ENCODE measurements around the gene KSR2. TPM values are rescaled to one million over a fixed set of nuclear protein-coding genes. Genes with fewer than 3 reads are reported as not detected.

KSR2 gene
- total and polyA plus RNA-seq, 7 donors: under 0.01 to 1.1 (median 0.41) TPM

- no peak for TF ChIP-seq POLR2AphosphoS5 (IDR thresholded peaks at IDR 0.05)
- no peak for TF ChIP-seq POLR2A (IDR thresholded peaks at IDR 0.05)
- TF ChIP-seq CTCF (IDR thresholded peaks at IDR 0.05): no peak
- TF ChIP-seq EP300 (IDR thresholded peaks at IDR 0.05): no peak
- Histone ChIP-seq H3K4me1 (no peaks in the 10 kb centered on the region), H3K27ac (no peak overlapping the region), H3K9me3 (no peaks in the 10 kb centered on the region), H3K36me3 (no peaks in the 10 kb centered on the region), H3K27me3 (no peaks in the 10 kb centered on the region), H3K4me3 (no peak overlapping the region)
- intact Hi-C loops (cut with DNase I): no loop called here
- 79 to 82% methylated on average over 5 of the region's 5 CpGs for WGBS, 2 donors
- no peak for DNase-seq
Measured at GRCh38 chr12:117486840-117487659, 481.7 kb downstream of the KSR2 start.

GRCh38 chr12:117485984-117486839, 482.6 kb downstream of the KSR2 start:
- Histone ChIP-seq H3K4me3 (no peak overlapping the region), H3K9me3 (no peaks in the 10 kb centered on the region), H3K4me1 (no peaks in the 10 kb centered on the region), H3K27ac (no peak overlapping the region), H3K27me3 (no peaks in the 10 kb centered on the region), H3K36me3 (no peaks in the 10 kb centered on the region)
- intact Hi-C loops (cut with DNase I): no loop called here
- no peak for DNase-seq
- TF ChIP-seq POLR2A (IDR thresholded peaks at IDR 0.05) (no peak), CTCF (IDR thresholded peaks at IDR 0.05) (no peak), POLR2AphosphoS5 (IDR thresholded peaks at IDR 0.05) (no peak), EP300 (IDR thresholded peaks at IDR 0.05) (no peak)
- 72 to 77% methylated on average over 10 of the region's 10 CpGs for WGBS, 2 donors

GRCh38 chr12:117484901-117485300, 483.9 kb downstream of the KSR2 start:
- Histone ChIP-seq H3K36me3 (no peaks in the 10 kb centered on the region), H3K9me3 (no peaks in the 10 kb centered on the region), H3K4me1 (no peaks in the 10 kb centered on the region), H3K4me3 (no peak overlapping the region), H3K27me3 (no peaks in the 10 kb centered on the region), H3K27ac (no peak overlapping the region)
- WGBS, 2 donors: 54 to 70% methylated on average over 3 of the region's 3 CpGs
- intact Hi-C loops (cut with DNase I): no loop called here
- no peak for TF ChIP-seq CTCF (IDR thresholded peaks at IDR 0.05)
- no peak for TF ChIP-seq POLR2A (IDR thresholded peaks at IDR 0.05)
- TF ChIP-seq POLR2AphosphoS5 (IDR thresholded peaks at IDR 0.05): no peak
- TF ChIP-seq EP300 (IDR thresholded peaks at IDR 0.05): no peak
- no peak for DNase-seq

DNA sequence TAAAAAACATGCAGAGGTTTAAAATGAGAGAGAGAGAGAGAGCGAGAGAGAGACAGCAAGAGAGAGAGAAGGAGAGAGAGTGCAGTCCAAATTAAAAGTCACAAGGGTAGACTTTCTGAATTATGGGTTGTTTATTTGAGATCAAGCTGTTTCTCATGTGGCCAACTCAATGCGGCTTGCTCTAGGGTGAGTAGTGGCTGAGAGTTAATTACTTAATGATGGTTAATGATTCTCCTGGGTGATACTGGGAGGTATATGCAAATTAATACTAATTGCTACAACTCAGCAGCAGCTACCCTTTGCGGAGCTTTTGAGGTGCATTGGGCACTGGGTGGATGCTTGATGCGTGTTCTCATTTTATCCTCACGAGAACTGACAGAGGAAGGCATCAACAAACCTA, 485.3 kb downstream of the KSR2 start:
- WGBS, 2 donors: 81 to 82% methylated on average over 5 of the region's 5 CpGs
- no peak for TF ChIP-seq POLR2A (IDR thresholded peaks at IDR 0.05)
- no peak for TF ChIP-seq POLR2AphosphoS5 (IDR thresholded peaks at IDR 0.05)
- TF ChIP-seq CTCF (IDR thresholded peaks at IDR 0.05): no peak
- TF ChIP-seq EP300 (IDR thresholded peaks at IDR 0.05): no peak
- no peak overlapping the region for H3K4me3 ChIP-seq
- no peak for DNase-seq
- no peaks in the 10 kb centered on the region for H3K36me3 ChIP-seq
- H3K9me3 ChIP-seq: no peaks in the 10 kb centered on the region
- H3K27me3 ChIP-seq: no peaks in the 10 kb centered on the region
- intact Hi-C loops (cut with DNase I): no loop called here
- no peak overlapping the region for H3K27ac ChIP-seq
- H3K4me1 ChIP-seq: no peaks in the 10 kb centered on the region
